NB4 (cell line): ENCODE results near the gene SWT1.

Experiments used
- MYC ChIP-seq: IDR thresholded peaks from 2 replicates; pipeline ENCODE4 v1.6.1; 2011; ENCODE audit warnings: low read depth, low read length
- POLR2A ChIP-seq: IDR thresholded peaks from 2 replicates; pipeline ENCODE4 v1.6.1; 2011; ENCODE audit warnings: mild to moderate bottlenecking; ENCODE audit not compliant: insufficient read length; ENCODE audit errors: extremely low read depth
- TF ChIP-seq, protein P1 (sequence below): IDR thresholded peaks from one replicate; pipeline ENCODE4 v1.5.1; 2012; ENCODE audit warnings: low read depth, low read length
- TF ChIP-seq, protein P2 (sequence below): IDR thresholded peaks from 2 replicates; pipeline ENCODE4 v1.6.1; 2011; ENCODE audit warnings: low read depth, low read length

DNA sequence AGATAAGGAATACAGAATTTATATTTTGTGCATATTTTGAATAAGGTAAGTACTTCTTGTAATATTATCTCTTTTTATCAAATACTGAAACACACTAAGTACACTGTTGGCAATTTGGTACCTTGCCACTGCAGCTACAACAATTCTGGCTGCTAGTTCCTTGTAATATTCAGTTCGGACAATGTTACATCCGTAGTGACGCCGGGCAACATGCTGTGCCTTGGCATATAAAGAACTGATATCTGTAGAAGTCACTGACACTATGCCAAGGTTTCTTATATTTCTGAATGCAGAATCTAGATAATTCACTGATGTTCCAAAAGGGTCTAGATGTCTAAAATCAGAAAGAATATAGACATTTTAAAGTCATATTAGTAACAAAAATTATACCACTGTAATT lies 17.7 kb upstream of the SWT1 start:
- TF ChIP-seq POLR2A (no peak), MYC (no peak)
- TF ChIP-seq, protein P1, sequence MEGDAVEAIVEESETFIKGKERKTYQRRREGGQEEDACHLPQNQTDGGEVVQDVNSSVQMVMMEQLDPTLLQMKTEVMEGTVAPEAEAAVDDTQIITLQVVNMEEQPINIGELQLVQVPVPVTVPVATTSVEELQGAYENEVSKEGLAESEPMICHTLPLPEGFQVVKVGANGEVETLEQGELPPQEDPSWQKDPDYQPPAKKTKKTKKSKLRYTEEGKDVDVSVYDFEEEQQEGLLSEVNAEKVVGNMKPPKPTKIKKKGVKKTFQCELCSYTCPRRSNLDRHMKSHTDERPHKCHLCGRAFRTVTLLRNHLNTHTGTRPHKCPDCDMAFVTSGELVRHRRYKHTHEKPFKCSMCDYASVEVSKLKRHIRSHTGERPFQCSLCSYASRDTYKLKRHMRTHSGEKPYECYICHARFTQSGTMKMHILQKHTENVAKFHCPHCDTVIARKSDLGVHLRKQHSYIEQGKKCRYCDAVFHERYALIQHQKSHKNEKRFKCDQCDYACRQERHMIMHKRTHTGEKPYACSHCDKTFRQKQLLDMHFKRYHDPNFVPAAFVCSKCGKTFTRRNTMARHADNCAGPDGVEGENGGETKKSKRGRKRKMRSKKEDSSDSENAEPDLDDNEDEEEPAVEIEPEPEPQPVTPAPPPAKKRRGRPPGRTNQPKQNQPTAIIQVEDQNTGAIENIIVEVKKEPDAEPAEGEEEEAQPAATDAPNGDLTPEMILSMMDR, result no peak
- TF ChIP-seq, protein P2, sequence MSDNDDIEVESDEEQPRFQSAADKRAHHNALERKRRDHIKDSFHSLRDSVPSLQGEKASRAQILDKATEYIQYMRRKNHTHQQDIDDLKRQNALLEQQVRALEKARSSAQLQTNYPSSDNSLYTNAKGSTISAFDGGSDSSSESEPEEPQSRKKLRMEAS, result no peak
